ENCODE data around the gene TSPOAP1. TPM values are rescaled to one million over a fixed set of nuclear protein-coding genes. Genes with fewer than 3 reads are reported as not detected.

TSPOAP1 gene
- total and polyA plus RNA-seq, 8 donors = 6.5 to 68.8 (median 11.6) TPM; not detected in 1

GRCh38 chr17:58310511-58311428 lies 17.8 kb downstream of the TSPOAP1 start:
- Histone ChIP-seq H3K4me1 (no peaks in the 10 kb centered on the region), H3K36me3 (peaks cover 0 to 40% (median 19%) of the 10 kb centered on the region in 4 donors), H3K27me3 (no peaks in the 10 kb centered on the region), H3K4me3 (no peak overlapping the region), H3K27ac (no peak overlapping the region), H3K9me3 (no peaks in the 10 kb centered on the region)
- WGBS, 5 donors = 89 to 92% (median 91%) methylated on average over 16 to 23 of the region's 23 CpGs
- TF ChIP-seq POLR2AphosphoS5 (IDR thresholded peaks at IDR 0.05) (no peak), CTCF (IDR thresholded peaks at IDR 0.05) (no peak), EP300 (IDR thresholded peaks at IDR 0.05) (no peak), POLR2A (IDR thresholded peaks at IDR 0.05) (no peak)
- DNase-seq = peak; percentile 1 to 19
- intact Hi-C loops (cut with DNase I; ENCODE audit: low total_unique reads) = loop anchor here (10.0 kb wide), 1 partner anchor 134 kb away; no protein-coding TSS in a partner anchor

GRCh38 chr17:58309918-58310259 lies 18.7 kb downstream of the TSPOAP1 start:
- H3K27me3 ChIP-seq = no peaks in the 10 kb centered on the region
- H3K36me3 ChIP-seq = peaks cover 0 to 33% (median 19%) of the 10 kb centered on the region in 4 donors
- no peaks in the 10 kb centered on the region for H3K4me1 ChIP-seq
- no peak overlapping the region for H3K4me3 ChIP-seq
- intact Hi-C loops (cut with DNase I; ENCODE audit: low total_unique reads) = loop anchor here (10.0 kb wide), 1 partner anchor 135 kb away; no protein-coding TSS in a partner anchor
- 75 to 91% (median 83%) methylated on average over 5 of the region's 5 CpGs for WGBS, 5 donors
- no peak overlapping the region for H3K27ac ChIP-seq
- H3K9me3 ChIP-seq = no peaks in the 10 kb centered on the region
- TF ChIP-seq POLR2AphosphoS5 (IDR thresholded peaks at IDR 0.05) (no peak), POLR2A (IDR thresholded peaks at IDR 0.05) (no peak), CTCF (IDR thresholded peaks at IDR 0.05) (no peak), EP300 (IDR thresholded peaks at IDR 0.05) (no peak)
- no peak for DNase-seq

GRCh38 chr17:58308985-58309917 lies 19.3 kb downstream of the TSPOAP1 start:
- H3K36me3 ChIP-seq = peaks cover 0 to 29% (median 17%) of the 10 kb centered on the region in 4 donors
- no peaks in the 10 kb centered on the region for H3K9me3 ChIP-seq
- WGBS, 5 donors = 80 to 90% (median 88%) methylated on average over 21 of the region's 21 CpGs
- intact Hi-C loops (cut with DNase I; ENCODE audit: low total_unique reads) = no loop called here
- H3K4me3 ChIP-seq = no peak overlapping the region
- TF ChIP-seq EP300 (IDR thresholded peaks at IDR 0.05) = no peak
- no peak for TF ChIP-seq POLR2A (IDR thresholded peaks at IDR 0.05)
- no peak for TF ChIP-seq POLR2AphosphoS5 (IDR thresholded peaks at IDR 0.05)
- TF ChIP-seq CTCF (IDR thresholded peaks at IDR 0.05) = no peak
- no peaks in the 10 kb centered on the region for H3K27me3 ChIP-seq
- H3K27ac ChIP-seq = no peak overlapping the region
- DNase-seq = peak in 1 of 2 donors; percentile 17
- H3K4me1 ChIP-seq = peaks cover 0 to 4% (median 0%) of the 10 kb centered on the region in 4 donors
